Ishikawa (cell line): ENCODE results near the gene PROM1.

Experiments used
- CEBPB ChIP-seq: IDR thresholded peaks from 2 replicates; pipeline ENCODE4 v1.6.1; 2012
- CREB1 ChIP-seq: IDR thresholded peaks from 2 replicates; pipeline ENCODE4 v1.6.1; 2012; ENCODE audit warnings: low read depth
- EGR1 ChIP-seq: IDR thresholded peaks from 2 replicates; pipeline ENCODE4 v1.6.1; 2012
- EP300 ChIP-seq: IDR thresholded peaks from 2 replicates; pipeline ENCODE4 v1.6.1; 2012; ENCODE audit warnings: borderline replicate concordance
- FOXM1 ChIP-seq: IDR thresholded peaks from 2 replicates; pipeline ENCODE4 v1.6.1; 2012; ENCODE audit warnings: low read depth, borderline replicate concordance
- NFIC ChIP-seq: IDR thresholded peaks from 2 replicates; pipeline ENCODE4 v1.6.1; 2012
- RAD21 ChIP-seq: IDR thresholded peaks from 2 replicates; pipeline ENCODE4 v1.6.1; 2012; ENCODE audit warnings: low read depth
- TAF1 ChIP-seq: IDR thresholded peaks from 2 replicates; pipeline ENCODE4 v1.6.1; 2012; ENCODE audit warnings: low read depth, mild to moderate bottlenecking
- TCF12 ChIP-seq: IDR thresholded peaks from 2 replicates; pipeline ENCODE4 v1.6.1; 2012; ENCODE audit warnings: low read depth
- TEAD4 ChIP-seq: IDR thresholded peaks from 2 replicates; pipeline ENCODE4 v1.6.1; 2012
- YY1 ChIP-seq: IDR thresholded peaks from 2 replicates; pipeline ENCODE4 v1.6.1; 2012; ENCODE audit warnings: low read depth
- ZBTB7A ChIP-seq: IDR thresholded peaks from 2 replicates; pipeline ENCODE4 v1.6.1; 2012; ENCODE audit warnings: low read depth
- TF ChIP-seq, protein P1 (sequence below): IDR thresholded peaks from 2 replicates; pipeline ENCODE4 v1.6.1; 2012
- TF ChIP-seq, protein P2 (sequence below): IDR thresholded peaks from 2 replicates; pipeline ENCODE4 v1.6.1; 2012; ENCODE audit warnings: low read depth, mild to moderate bottlenecking
- TF ChIP-seq, protein P3 (sequence below): IDR thresholded peaks from 2 replicates; pipeline ENCODE4 v1.6.1; 2012

Gene PROM1

DNA sequence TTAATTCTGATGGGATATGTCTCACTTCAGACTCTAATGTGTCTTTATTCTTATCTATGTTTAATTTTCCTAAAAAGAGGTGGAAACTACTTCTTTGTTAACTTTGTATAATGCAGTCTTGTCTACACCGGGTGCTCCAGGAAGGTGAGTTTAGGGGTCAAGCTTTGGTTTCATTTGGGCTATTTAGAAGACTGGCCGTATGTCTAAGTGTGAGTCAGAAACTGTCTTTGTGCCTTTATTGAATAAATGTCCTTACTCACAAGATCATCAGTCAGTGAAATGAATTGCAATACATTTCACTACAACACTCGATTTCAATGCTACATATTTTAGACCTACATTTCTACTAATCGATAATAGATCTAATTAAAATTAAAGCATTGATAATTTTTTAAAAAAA is 56.2 kb downstream of the PROM1 start:
- TF ChIP-seq, protein P1, sequence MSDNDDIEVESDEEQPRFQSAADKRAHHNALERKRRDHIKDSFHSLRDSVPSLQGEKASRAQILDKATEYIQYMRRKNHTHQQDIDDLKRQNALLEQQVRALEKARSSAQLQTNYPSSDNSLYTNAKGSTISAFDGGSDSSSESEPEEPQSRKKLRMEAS, result no peak
- TF ChIP-seq CREB1 (no peak), YY1 (no peak), TCF12 (no peak), EGR1 (no peak), EP300 (no peak), FOXM1 (no peak), TEAD4 (no peak), RAD21 (no peak), ZBTB7A (no peak), CEBPB (no peak), NFIC (no peak), TAF1 (no peak)
- TF ChIP-seq, protein P2, sequence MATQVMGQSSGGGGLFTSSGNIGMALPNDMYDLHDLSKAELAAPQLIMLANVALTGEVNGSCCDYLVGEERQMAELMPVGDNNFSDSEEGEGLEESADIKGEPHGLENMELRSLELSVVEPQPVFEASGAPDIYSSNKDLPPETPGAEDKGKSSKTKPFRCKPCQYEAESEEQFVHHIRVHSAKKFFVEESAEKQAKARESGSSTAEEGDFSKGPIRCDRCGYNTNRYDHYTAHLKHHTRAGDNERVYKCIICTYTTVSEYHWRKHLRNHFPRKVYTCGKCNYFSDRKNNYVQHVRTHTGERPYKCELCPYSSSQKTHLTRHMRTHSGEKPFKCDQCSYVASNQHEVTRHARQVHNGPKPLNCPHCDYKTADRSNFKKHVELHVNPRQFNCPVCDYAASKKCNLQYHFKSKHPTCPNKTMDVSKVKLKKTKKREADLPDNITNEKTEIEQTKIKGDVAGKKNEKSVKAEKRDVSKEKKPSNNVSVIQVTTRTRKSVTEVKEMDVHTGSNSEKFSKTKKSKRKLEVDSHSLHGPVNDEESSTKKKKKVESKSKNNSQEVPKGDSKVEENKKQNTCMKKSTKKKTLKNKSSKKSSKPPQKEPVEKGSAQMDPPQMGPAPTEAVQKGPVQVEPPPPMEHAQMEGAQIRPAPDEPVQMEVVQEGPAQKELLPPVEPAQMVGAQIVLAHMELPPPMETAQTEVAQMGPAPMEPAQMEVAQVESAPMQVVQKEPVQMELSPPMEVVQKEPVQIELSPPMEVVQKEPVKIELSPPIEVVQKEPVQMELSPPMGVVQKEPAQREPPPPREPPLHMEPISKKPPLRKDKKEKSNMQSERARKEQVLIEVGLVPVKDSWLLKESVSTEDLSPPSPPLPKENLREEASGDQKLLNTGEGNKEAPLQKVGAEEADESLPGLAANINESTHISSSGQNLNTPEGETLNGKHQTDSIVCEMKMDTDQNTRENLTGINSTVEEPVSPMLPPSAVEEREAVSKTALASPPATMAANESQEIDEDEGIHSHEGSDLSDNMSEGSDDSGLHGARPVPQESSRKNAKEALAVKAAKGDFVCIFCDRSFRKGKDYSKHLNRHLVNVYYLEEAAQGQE, result no peak
- TF ChIP-seq, protein P3, sequence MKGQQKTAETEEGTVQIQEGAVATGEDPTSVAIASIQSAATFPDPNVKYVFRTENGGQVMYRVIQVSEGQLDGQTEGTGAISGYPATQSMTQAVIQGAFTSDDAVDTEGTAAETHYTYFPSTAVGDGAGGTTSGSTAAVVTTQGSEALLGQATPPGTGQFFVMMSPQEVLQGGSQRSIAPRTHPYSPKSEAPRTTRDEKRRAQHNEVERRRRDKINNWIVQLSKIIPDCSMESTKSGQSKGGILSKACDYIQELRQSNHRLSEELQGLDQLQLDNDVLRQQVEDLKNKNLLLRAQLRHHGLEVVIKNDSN, result no peak

DNA sequence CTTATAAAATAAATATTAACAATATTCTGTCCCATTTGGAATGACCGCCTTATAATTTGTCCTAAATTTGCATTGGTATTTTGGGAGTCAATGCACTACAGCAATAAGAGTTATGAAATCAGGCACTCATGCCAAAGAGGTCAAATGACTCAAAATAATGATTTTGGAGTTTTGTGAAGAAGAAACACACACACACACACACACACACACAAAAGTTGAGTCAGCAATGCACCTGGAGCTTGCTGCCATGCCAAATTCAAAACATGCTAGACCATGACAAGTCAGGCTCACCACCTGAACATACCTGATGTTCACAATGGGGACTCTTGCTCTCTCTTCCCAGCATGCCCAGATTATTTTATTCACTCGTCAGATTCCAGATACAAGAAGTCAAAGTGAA is 56.7 kb downstream of the PROM1 start:
- no peak for TF ChIP-seq CREB1
- TF ChIP-seq, protein P1, result no peak
- TF ChIP-seq YY1, result no peak
- no peak for TF ChIP-seq NFIC
- no peak for TF ChIP-seq RAD21
- no peak for TF ChIP-seq ZBTB7A
- no peak for TF ChIP-seq TEAD4
- TF ChIP-seq TAF1, result no peak
- TF ChIP-seq, protein P2, result no peak
- TF ChIP-seq, protein P3, result no peak
- no peak for TF ChIP-seq EP300
- no peak for TF ChIP-seq FOXM1
- TF ChIP-seq EGR1, result no peak

DNA sequence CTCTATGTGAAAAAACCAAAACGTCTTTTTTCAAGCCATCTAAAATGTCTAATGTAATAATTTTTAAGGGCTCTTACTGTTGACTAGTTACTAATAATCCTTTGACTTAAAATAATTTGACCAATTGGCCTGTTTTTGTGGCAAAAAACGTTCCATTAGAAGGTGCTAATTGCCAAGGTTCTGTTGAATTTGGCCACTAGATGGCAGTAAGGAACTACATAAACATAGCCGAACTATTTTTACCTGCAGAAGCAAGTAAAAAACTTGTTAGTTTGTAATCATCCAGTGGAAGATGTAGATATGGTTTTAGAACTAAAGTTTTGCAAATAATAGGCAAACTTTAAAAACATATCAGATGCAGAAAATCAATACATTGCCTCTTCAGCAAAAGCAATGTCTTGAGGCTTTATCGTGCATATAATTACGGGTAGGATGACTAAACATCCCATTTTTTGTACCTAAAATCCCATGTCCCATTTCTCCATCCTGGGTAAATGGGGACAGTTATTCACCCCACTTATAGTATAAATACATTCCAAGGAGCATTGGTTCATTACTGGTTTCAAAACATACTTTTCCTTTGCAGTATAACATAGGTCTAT is 57.6 kb downstream of the PROM1 start:
- TF ChIP-seq RAD21 (peak; percentile 91), CEBPB (no peak), FOXM1 (no peak)

DNA sequence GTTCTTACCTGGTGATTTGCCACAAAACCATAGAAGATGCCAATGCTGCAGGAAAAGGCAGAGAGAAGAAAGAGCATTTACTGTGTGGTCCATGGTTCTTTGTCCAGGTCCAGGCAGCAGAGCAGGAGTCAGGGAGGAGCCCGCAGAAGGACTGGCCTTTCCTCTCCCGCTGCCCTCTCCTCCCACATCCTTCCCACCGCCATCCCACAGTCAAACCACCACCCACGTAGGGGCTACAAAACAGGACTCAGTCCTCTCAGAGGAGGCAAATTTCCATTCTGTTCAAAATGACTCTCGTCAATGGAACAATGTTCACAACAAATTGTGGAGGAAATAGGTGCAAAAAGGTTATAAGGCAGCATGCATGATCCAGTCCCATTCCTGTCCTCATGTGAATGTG is 58.6 kb downstream of the PROM1 start:
- TF ChIP-seq RAD21 (no peak), NFIC (no peak), CEBPB (no peak), CREB1 (no peak), TEAD4 (no peak), FOXM1 (no peak)
- TF ChIP-seq, protein P2, result no peak
- TF ChIP-seq, protein P1, result no peak
- TF ChIP-seq, protein P3, result no peak
